ENCODE measurements around the gene CPE.

CPE gene

DNA sequence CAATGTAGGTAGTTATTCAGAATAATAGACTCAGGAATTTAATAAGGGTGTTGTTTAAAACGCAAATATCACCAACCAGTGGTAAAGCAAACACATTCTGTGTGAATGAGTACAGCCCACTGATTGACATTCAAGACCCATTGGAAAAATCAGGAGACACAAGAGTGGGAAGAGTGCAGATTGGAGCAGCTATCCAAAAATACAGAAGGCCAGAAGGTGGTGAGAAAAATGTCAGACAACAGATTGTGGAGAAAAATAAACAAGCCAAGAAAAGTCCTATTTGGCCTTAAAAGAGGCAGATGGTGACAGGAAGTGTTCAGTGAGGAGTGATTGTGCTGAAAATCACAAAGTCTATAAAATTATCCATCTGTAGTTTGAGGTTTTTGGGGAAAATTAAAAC lies 39.3 kb downstream of the CPE start (continued):
- TF ChIP-seq, protein P1, sequence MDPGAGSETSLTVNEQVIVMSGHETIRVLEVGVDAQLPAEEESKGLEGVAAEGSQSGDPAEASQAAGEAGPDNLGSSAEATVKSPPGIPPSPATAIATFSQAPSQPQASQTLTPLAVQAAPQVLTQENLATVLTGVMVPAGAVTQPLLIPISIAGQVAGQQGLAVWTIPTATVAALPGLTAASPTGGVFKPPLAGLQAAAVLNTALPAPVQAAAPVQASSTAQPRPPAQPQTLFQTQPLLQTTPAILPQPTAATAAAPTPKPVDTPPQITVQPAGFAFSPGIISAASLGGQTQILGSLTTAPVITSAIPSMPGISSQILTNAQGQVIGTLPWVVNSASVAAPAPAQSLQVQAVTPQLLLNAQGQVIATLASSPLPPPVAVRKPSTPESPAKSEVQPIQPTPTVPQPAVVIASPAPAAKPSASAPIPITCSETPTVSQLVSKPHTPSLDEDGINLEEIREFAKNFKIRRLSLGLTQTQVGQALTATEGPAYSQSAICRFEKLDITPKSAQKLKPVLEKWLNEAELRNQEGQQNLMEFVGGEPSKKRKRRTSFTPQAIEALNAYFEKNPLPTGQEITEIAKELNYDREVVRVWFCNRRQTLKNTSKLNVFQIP (CRISPR knock-in tag; IDR thresholded peaks at IDR 0.05; ENCODE audit: borderline replicate concordance, low read depth) = no peak
- TF ChIP-seq BACH2 (CRISPR knock-in tag; IDR thresholded peaks at IDR 0.05; ENCODE audit: borderline replicate concordance) = no peak

DNA sequence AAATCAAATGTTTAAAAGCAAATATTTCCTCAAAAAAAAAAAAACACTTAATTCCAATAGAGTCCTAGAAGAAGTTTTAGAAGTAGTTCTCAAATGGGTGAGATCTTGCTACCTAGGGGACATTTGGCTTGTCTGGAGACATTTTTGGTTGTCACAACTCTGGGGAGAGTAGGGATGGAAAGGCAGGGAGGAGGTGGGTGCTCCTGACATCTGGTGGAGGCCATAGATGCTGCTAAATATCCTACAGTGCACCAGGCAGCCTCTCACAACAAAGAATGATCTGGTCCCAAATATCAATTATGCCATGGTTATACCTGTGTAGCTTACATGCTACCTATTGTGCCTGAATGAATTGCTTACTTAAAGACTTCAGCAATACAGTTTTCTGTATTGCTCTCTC lies 46.8 kb downstream of the CPE start:
- no peak for TF ChIP-seq TCF4 (CRISPR knock-in tag; IDR thresholded peaks at IDR 0.05; ENCODE audit: borderline replicate concordance)
- TF ChIP-seq, protein P1 (CRISPR knock-in tag; IDR thresholded peaks at IDR 0.05; ENCODE audit: borderline replicate concordance, low read depth) = no peak
- ATAC-seq = no peak

DNA sequence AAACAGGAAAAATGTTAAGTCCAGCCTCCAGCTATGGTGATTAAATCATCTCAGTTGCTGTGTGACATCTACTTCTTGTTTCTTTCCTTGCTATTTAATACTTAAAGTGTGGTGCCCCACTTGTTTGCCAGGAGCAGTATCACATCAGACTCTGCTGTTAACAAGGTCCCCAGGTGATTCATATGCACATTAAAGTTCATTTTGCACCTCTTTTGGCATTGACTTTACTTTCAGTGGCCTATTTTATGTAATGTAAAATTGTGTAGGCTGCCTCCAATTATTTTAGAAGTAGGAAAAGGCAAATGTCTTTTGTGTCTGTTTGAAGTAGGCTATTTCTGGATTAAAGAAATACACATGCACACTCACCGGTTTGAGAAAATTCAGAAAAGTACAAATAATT lies 47.5 kb downstream of the CPE start:
- ATAC-seq = no peak
- TF ChIP-seq PPARA (CRISPR knock-in tag; IDR thresholded peaks at IDR 0.05; ENCODE audit: borderline replicate concordance) (no peak), OSR1 (CRISPR knock-in tag; IDR thresholded peaks at IDR 0.05) (no peak), GLIS3 (CRISPR knock-in tag; IDR thresholded peaks at IDR 0.05) (no peak), ZNF70 (CRISPR knock-in tag; IDR thresholded peaks at IDR 0.05) (no peak), ISL1 (CRISPR knock-in tag; IDR thresholded peaks at IDR 0.05) (no peak), TOX (CRISPR knock-in tag; IDR thresholded peaks at IDR 0.05; ENCODE audit: borderline replicate concordance) (no peak)

DNA sequence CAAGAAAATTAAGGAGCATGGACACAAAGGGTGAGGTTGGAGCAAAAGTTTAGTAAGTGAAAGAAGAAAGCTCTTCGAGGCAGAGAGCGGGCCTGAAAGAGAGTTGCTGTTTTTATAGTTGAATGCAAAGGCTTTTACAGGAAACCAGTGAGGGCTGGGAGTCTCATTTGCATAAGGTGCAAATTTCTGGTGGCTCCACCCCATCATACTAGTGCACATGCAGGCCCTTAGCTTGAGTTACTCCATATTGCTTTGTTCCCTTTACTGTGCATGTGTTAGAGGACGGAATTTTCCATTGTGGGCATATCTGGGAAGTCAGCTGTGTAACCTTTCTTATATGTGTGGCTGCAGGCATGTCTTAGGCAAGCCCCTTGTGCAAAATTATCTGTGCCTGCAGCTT lies 48.0 kb downstream of the CPE start:
- no peak for TF ChIP-seq ZFP30 (CRISPR knock-in tag; IDR thresholded peaks at IDR 0.05)
- no peak for TF ChIP-seq TOX (CRISPR knock-in tag; IDR thresholded peaks at IDR 0.05; ENCODE audit: borderline replicate concordance)
- TF ChIP-seq, protein P2, sequence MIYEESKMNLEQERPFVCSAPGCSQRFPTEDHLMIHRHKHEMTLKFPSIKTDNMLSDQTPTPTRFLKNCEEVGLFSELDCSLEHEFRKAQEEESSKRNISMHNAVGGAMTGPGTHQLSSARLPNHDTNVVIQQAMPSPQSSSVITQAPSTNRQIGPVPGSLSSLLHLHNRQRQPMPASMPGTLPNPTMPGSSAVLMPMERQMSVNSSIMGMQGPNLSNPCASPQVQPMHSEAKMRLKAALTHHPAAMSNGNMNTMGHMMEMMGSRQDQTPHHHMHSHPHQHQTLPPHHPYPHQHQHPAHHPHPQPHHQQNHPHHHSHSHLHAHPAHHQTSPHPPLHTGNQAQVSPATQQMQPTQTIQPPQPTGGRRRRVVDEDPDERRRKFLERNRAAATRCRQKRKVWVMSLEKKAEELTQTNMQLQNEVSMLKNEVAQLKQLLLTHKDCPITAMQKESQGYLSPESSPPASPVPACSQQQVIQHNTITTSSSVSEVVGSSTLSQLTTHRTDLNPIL (CRISPR knock-in tag; IDR thresholded peaks at IDR 0.05; ENCODE audit: low read depth) = no peak
- TF ChIP-seq, protein P3, sequence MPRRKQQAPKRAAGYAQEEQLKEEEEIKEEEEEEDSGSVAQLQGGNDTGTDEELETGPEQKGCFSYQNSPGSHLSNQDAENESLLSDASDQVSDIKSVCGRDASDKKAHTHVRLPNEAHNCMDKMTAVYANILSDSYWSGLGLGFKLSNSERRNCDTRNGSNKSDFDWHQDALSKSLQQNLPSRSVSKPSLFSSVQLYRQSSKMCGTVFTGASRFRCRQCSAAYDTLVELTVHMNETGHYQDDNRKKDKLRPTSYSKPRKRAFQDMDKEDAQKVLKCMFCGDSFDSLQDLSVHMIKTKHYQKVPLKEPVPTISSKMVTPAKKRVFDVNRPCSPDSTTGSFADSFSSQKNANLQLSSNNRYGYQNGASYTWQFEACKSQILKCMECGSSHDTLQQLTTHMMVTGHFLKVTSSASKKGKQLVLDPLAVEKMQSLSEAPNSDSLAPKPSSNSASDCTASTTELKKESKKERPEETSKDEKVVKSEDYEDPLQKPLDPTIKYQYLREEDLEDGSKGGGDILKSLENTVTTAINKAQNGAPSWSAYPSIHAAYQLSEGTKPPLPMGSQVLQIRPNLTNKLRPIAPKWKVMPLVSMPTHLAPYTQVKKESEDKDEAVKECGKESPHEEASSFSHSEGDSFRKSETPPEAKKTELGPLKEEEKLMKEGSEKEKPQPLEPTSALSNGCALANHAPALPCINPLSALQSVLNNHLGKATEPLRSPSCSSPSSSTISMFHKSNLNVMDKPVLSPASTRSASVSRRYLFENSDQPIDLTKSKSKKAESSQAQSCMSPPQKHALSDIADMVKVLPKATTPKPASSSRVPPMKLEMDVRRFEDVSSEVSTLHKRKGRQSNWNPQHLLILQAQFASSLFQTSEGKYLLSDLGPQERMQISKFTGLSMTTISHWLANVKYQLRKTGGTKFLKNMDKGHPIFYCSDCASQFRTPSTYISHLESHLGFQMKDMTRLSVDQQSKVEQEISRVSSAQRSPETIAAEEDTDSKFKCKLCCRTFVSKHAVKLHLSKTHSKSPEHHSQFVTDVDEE (CRISPR knock-in tag; IDR thresholded peaks at IDR 0.05) = no peak
- no peak for TF ChIP-seq TCF4 (CRISPR knock-in tag; IDR thresholded peaks at IDR 0.05; ENCODE audit: borderline replicate concordance)
- TF ChIP-seq GLIS3 (CRISPR knock-in tag; IDR thresholded peaks at IDR 0.05) = no peak
- TF ChIP-seq, protein P1 (CRISPR knock-in tag; IDR thresholded peaks at IDR 0.05; ENCODE audit: borderline replicate concordance, low read depth) = no peak
- no peak for TF ChIP-seq ZNF70 (CRISPR knock-in tag; IDR thresholded peaks at IDR 0.05)
- TF ChIP-seq ZFP3 (CRISPR knock-in tag; IDR thresholded peaks at IDR 0.05) = no peak
- no peak for ATAC-seq

DNA sequence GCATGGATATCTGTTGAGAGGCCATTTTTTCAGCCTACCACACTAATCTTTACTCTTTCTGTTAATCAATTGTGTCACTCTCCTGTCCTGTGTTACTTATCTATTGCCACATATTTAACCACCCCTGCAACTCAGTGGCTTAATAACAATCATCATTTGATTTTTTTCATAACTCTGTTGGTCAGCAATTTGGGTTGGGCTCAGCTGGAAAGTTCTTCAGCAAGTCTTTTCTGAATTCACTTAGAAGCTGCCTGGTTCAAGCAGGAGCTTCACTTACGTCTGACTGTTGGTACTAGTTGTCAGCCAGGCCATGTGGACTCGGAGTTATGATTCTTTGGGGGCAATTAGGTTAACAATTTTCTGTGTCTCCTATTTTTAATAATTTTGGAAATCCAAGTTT lies 50.1 kb downstream of the CPE start:
- TF ChIP-seq ESRRG (CRISPR knock-in tag; IDR thresholded peaks at IDR 0.05) (no peak), RARB (CRISPR knock-in tag; IDR thresholded peaks at IDR 0.05) (no peak), ZC3H10 (CRISPR knock-in tag; IDR thresholded peaks at IDR 0.05) (no peak), BACH2 (CRISPR knock-in tag; IDR thresholded peaks at IDR 0.05; ENCODE audit: borderline replicate concordance) (no peak), PPARA (CRISPR knock-in tag; IDR thresholded peaks at IDR 0.05; ENCODE audit: borderline replicate concordance) (no peak), TCF4 (CRISPR knock-in tag; IDR thresholded peaks at IDR 0.05; ENCODE audit: borderline replicate concordance) (no peak), OSR1 (CRISPR knock-in tag; IDR thresholded peaks at IDR 0.05) (no peak), ZFP30 (CRISPR knock-in tag; IDR thresholded peaks at IDR 0.05) (no peak), ISL1 (CRISPR knock-in tag; IDR thresholded peaks at IDR 0.05) (no peak), ARNTL (CRISPR knock-in tag; IDR thresholded peaks at IDR 0.05; ENCODE audit: borderline replicate concordance, low read depth) (no peak), ZFP3 (CRISPR knock-in tag; IDR thresholded peaks at IDR 0.05) (no peak), ZNF70 (CRISPR knock-in tag; IDR thresholded peaks at IDR 0.05) (no peak), CSDC2 (CRISPR knock-in tag; IDR thresholded peaks at IDR 0.05) (no peak), SNAI2 (CRISPR knock-in tag; IDR thresholded peaks at IDR 0.05) (no peak)
- TF ChIP-seq, protein P2 (CRISPR knock-in tag; IDR thresholded peaks at IDR 0.05; ENCODE audit: low read depth) = no peak
- TF ChIP-seq, protein P4, sequence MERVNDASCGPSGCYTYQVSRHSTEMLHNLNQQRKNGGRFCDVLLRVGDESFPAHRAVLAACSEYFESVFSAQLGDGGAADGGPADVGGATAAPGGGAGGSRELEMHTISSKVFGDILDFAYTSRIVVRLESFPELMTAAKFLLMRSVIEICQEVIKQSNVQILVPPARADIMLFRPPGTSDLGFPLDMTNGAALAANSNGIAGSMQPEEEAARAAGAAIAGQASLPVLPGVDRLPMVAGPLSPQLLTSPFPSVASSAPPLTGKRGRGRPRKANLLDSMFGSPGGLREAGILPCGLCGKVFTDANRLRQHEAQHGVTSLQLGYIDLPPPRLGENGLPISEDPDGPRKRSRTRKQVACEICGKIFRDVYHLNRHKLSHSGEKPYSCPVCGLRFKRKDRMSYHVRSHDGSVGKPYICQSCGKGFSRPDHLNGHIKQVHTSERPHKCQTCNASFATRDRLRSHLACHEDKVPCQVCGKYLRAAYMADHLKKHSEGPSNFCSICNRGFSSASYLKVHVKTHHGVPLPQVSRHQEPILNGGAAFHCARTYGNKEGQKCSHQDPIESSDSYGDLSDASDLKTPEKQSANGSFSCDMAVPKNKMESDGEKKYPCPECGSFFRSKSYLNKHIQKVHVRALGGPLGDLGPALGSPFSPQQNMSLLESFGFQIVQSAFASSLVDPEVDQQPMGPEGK (CRISPR knock-in tag; IDR thresholded peaks at IDR 0.05; ENCODE audit: borderline replicate concordance) = no peak
- ATAC-seq = no peak

All from SK-N-SH treated with all-trans-retinoic acid at 6 μM for 48 hours (cell line).